ENCODE data around the gene RGS19.

DNA sequence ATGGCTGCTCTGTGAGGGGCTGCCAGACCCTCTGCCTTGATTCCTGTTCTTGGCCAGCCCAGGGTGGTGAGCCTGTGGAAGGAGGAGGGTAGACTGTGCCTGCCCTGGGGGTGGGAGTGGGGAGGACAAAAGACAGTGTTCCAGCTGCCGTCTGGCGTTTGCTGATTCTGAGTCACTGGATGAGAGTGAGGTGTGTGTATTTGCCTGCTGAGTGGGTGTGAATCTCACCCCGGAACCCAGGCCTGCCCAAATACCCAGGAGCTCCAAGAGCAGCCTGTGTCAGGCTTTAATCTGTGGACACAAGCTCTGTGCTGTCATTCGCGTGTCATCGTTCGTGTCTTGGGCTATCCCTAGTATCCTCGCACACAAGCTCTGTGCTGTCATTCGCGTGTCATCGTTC lies 7.5 kb upstream of the RGS19 start:
- TF ChIP-seq YY1 (IDR thresholded peaks at IDR 0.05; ENCODE audit: low read depth) (no peak), RAD21 (IDR thresholded peaks at IDR 0.05; ENCODE audit: low read depth) (no peak), EP300 (IDR thresholded peaks at IDR 0.05; ENCODE audit: borderline replicate concordance) (no peak), TAF1 (IDR thresholded peaks at IDR 0.05; ENCODE audit: low read depth) (no peak), EGR1 (IDR thresholded peaks at IDR 0.05) (no peak), NFIC (IDR thresholded peaks at IDR 0.05) (no peak), CEBPB (IDR thresholded peaks at IDR 0.05) (no peak), FOXM1 (IDR thresholded peaks at IDR 0.05; ENCODE audit: borderline replicate concordance, low read depth) (no peak)
- TF ChIP-seq, protein P1, sequence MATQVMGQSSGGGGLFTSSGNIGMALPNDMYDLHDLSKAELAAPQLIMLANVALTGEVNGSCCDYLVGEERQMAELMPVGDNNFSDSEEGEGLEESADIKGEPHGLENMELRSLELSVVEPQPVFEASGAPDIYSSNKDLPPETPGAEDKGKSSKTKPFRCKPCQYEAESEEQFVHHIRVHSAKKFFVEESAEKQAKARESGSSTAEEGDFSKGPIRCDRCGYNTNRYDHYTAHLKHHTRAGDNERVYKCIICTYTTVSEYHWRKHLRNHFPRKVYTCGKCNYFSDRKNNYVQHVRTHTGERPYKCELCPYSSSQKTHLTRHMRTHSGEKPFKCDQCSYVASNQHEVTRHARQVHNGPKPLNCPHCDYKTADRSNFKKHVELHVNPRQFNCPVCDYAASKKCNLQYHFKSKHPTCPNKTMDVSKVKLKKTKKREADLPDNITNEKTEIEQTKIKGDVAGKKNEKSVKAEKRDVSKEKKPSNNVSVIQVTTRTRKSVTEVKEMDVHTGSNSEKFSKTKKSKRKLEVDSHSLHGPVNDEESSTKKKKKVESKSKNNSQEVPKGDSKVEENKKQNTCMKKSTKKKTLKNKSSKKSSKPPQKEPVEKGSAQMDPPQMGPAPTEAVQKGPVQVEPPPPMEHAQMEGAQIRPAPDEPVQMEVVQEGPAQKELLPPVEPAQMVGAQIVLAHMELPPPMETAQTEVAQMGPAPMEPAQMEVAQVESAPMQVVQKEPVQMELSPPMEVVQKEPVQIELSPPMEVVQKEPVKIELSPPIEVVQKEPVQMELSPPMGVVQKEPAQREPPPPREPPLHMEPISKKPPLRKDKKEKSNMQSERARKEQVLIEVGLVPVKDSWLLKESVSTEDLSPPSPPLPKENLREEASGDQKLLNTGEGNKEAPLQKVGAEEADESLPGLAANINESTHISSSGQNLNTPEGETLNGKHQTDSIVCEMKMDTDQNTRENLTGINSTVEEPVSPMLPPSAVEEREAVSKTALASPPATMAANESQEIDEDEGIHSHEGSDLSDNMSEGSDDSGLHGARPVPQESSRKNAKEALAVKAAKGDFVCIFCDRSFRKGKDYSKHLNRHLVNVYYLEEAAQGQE (IDR thresholded peaks at IDR 0.05; ENCODE audit: low read depth), result no peak
